Thoracic aorta (tissue), 2 donors: ENCODE measurements around the gene ZNF22. TPM values are rescaled to one million over a fixed set of nuclear protein-coding genes. Genes with fewer than 3 reads are reported as not detected.

ENCODE experiments used
- ATAC-seq: fragments of 150-250 bp; one replicate; pipeline ENCODE4 v1.8.0; 2017; ENCODE audit warnings: low read depth; ENCODE audit not compliant: insufficient number of reproducible peaks, low FRiP score
- DNase-seq: peaks from one replicate; pipeline ENCODE4 v3.0.0-alpha.2; 2020; ENCODE audit warnings: low spot score
- H3K27ac ChIP-seq, 2 donors: fragments of 200-600 bp; sonication (generic); 1 replicate in 1 of 2; 2 replicates in 1 of 2; pipeline ENCODE4 v1.5.1; 2016; ENCODE audit warnings: mild to moderate bottlenecking in 2 of 2, moderate library complexity in 2 of 2
- H3K27me3 ChIP-seq: fragments of 200-600 bp; sonication (generic); replicated peaks from 2 replicates; pipeline ENCODE4 v1.6.0; 2016; ENCODE audit warnings: mild to moderate bottlenecking; ENCODE audit not compliant: insufficient read depth
- H3K36me3 ChIP-seq: fragments of 200-600 bp; sonication (generic); one replicate; pipeline ENCODE4 v1.5.1; 2016
- H3K4me1 ChIP-seq, 2 donors: fragments of 200-600 bp; sonication (generic); 1 replicate in 1 of 2; 2 replicates in 1 of 2; pipeline versions ENCODE4 v1.5.1 to v1.6.0; 2016; ENCODE audit warnings: low read depth in 2 of 2, mild to moderate bottlenecking in 1 of 2; ENCODE audit not compliant: control insufficient read depth in 1 of 2
- H3K4me3 ChIP-seq: fragments of 200-600 bp; sonication (generic); 2 replicates; pipeline ENCODE4 v1.5.1; 2016; ENCODE audit warnings: mild to moderate bottlenecking
- H3K9me3 ChIP-seq: fragments of 200-600 bp; sonication (generic); 2 replicates; pipeline ENCODE4 v1.5.1; 2016
- total RNA-seq, 2 donors: library from RNA; depleted of rRNA; stranded (reverse); fragments of >200 nt; gene quantifications; one replicate each; pipeline versions ENCODE4 v1.1.0 to v1.2.3, GENCODE V29; 2016
- TF ChIP-seq, protein P1 (sequence below): fragments of 200-600 bp; sonication (generic); IDR thresholded peaks from one replicate; pipeline ENCODE4 v1.5.1; 2019; ENCODE audit warnings: antibody characterized with exemption

The ZNF22 gene
- total RNA-seq, 2 donors from 2014 or later: 16.6 to 20.7 TPM

DNA sequence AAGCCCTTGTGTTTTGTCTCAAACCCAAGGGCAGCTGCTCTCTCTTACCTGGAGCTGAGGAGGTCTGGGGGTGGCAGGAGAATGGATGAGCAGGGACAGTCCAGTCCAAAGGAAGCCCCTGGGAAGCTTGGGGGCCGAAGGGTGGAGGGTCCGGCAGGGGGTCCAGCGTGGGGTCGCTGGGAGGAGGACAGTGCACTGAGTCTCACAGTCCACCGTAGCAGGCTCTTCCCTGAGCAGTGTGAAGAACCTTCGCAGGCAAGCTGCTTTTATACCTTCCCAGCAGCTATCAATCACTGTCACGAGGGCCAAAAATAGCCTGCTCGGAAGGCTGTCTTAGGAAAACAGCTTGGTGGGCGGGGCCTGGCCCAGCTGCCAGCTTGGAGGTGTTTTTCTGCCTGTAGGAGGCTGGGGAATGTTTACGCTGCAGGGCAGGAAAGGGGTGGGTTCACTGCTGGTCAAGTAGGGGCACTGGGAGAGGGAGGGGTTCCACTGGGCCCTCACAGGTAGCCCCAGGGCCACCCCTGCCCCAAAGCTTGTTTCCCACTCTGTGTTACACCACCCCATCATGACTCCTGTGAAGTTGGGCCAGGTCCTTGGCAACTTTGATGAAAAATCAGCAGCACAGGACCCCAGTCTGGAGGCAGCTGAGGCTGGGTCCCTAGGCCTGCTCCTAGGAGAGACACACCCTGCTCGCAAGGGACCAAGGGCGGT, 22.0 kb upstream of the ZNF22 start, which contains the start of gene DEPP1:
DEPP1 (minus strand) TSS at position 240 of the 711 bp plus-strand sequence. CDS start 779 bp downstream, outside the sequence.
- Histone ChIP-seq H3K27ac (peak within 1 kb of the TSS; percentile 87 to 95), H3K4me1 (peaks cover 46 to 75% of the 10 kb centered on the region in 2 donors), H3K9me3 (no peaks in the 10 kb centered on the region), H3K27me3 (no peaks in the 10 kb centered on the region), H3K36me3 (peaks cover 13% of the 10 kb centered on the region), H3K4me3 (peak within 1 kb of the TSS; percentile 73)
- peak; percentile 71 for ATAC-seq
- TF ChIP-seq, protein P1, sequence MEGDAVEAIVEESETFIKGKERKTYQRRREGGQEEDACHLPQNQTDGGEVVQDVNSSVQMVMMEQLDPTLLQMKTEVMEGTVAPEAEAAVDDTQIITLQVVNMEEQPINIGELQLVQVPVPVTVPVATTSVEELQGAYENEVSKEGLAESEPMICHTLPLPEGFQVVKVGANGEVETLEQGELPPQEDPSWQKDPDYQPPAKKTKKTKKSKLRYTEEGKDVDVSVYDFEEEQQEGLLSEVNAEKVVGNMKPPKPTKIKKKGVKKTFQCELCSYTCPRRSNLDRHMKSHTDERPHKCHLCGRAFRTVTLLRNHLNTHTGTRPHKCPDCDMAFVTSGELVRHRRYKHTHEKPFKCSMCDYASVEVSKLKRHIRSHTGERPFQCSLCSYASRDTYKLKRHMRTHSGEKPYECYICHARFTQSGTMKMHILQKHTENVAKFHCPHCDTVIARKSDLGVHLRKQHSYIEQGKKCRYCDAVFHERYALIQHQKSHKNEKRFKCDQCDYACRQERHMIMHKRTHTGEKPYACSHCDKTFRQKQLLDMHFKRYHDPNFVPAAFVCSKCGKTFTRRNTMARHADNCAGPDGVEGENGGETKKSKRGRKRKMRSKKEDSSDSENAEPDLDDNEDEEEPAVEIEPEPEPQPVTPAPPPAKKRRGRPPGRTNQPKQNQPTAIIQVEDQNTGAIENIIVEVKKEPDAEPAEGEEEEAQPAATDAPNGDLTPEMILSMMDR: peak; percentile 15
- DNase-seq: peak; percentile 87

DNA sequence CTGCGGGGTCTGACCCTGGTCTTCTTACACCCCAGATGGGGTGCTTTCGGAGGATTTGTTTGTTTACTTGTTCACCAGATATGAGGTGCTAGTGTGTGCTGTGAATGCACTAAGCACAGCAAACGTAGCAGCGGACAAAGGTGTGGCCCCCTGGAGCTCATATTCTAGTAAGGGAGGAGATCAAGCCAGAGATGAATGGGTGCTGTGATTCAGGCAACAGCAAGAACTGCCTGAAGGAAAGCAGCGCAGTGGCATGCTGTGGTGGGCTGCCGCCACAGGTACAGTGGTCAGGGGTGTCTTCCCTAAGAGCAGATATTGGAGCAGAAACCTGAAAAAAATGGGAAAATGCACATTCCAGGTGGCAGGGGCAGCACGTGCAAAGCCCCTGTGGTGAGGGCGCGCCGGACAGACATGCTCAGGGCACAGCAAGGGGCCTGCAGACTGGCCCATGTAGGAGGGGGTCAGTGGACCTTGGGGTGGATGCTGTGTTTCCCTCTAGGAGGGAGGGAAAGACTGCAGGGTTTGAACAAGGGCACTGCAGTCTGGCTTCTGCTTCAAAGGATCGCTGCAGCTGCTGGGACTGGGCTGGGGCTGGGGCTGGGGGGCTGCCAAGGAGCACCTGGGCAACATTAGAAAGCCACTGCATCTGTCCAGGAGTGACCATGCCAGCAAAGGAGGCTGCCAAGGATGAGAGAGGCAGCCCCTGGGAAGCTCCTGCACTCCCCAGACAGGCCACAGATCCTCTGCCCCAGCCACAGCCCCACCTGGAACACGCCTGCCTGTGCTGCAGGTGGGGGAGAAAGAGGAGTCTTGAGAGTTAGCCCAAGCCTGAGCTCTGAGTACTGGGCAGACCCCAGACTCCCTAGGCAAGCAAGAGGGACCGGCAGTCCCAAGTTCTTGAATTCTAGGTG, 21.2 kb upstream of the ZNF22 start:
- TF ChIP-seq, protein P1: no peak
- DNase-seq (no peak), ATAC-seq (no peak)

DNA sequence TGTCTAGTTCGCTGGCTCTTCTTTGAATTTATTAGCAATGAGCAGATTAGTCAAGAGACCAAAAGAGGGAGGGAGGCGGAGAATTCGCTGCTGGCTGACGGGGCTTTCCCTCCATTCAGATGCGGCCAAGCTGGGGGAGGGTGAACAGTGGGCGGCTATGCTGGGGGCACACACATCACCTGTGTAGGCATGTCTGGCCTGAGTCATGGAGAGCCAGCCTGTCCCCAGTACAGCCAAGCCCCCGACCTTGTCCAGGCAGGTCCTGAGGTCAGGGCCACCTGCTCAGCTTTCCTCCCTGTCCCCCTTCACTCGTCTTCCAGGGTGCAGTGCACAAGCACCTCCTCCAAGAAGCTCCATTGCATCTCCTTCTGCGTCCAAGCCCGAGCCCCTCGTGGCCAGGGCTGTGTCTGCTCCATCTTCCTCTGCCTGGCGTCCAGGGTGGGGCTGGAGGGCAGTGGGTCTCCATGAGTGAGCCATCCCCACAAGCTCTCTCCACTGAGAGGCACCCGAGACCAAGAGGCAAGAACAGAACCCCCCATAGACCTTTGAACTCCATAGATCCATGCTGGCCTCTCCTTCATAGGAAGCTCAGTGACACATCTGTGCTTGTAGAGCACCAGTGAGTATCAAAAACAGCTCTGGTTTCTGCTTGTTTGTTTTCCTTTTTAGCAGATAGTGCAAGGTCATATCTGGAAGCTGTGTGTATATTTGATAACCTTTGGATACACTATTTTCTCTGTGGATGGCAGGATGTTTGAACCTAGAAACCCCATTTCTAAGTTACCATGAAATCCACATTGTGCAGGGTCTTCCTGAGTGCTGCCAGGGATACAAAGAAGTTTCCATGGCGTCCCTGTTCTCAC, 20.2 kb upstream of the ZNF22 start:
- TF ChIP-seq, protein P1: no peak
- no peak for DNase-seq
- H3K4me3 ChIP-seq: peak overlapping the region; percentile 50
- no peak for ATAC-seq
- H3K27me3 ChIP-seq: no peaks in the 10 kb centered on the region
- peaks cover 13% of the 10 kb centered on the region for H3K36me3 ChIP-seq
- peaks cover 62 to 83% of the 10 kb centered on the region in 2 donors for H3K4me1 ChIP-seq
- no peaks in the 10 kb centered on the region for H3K9me3 ChIP-seq
- peak overlapping the region; percentile 87 to 95 for H3K27ac ChIP-seq

More for the DNA sequence above, 21.2 kb upstream of the ZNF22 start:
- H3K27ac ChIP-seq: peak overlapping the region; percentile 87 to 95
- H3K4me1 ChIP-seq: peaks cover 52 to 75% of the 10 kb centered on the region in 2 donors
- no peak overlapping the region for H3K4me3 ChIP-seq
- no peaks in the 10 kb centered on the region for H3K27me3 ChIP-seq
- H3K36me3 ChIP-seq: peaks cover 13% of the 10 kb centered on the region
- no peaks in the 10 kb centered on the region for H3K9me3 ChIP-seq

DNA sequence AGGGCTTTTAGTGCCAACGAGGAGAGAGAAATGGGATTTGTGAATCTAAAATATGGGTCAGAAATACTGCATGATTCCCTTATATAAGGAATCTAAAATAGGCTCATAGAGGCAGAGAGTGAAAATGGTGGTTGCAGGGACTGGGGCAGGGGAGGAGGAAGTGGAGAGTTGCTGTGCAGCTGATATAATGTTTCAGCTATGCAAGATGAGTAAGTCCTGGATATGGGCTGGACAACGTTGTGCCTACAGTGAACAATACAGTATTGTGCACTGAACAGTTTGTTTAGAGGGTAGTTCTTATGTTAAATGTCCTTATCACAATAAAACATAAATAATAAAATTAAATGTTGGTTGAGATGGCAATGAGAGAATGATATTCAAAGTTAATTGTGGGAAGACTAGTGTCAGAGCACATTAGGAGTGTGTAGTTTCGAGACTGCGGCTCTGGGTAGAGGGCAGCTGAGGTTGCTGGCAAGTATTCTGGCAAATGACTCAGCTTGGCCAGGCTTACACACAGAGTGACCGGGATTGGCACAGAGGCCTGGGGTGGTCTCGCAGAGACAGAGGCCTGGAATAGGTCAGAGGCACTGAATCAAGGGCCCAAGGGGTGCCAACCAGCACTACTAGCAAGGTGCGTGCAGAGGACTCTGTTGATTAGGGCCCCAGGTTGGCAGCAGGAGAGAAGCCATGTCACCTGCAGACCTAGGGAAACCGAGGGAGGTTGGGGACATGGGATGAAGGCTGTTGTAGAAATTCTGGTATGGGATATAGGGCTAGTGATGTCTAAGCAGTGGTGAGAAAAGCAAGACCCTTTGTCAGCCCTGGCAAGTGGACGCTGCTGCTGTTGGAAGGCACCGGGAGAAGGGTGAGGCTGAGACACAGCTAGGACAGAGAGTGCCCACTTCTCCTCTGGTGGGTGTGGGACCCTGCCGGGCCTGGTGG, 19.3 kb upstream of the ZNF22 start:
- peak; percentile 62 for ATAC-seq

More for the DNA sequence above, 19.3 kb upstream of the ZNF22 start:
- TF ChIP-seq, protein P1: no peak
- DNase-seq: no peak
- peak overlapping the region; percentile 87 to 95 for H3K27ac ChIP-seq
- H3K27me3 ChIP-seq: no peaks in the 10 kb centered on the region
- no peaks in the 10 kb centered on the region for H3K9me3 ChIP-seq
- peaks cover 67 to 84% of the 10 kb centered on the region in 2 donors for H3K4me1 ChIP-seq
- H3K4me3 ChIP-seq: peak overlapping the region; percentile 50
- peaks cover 12% of the 10 kb centered on the region for H3K36me3 ChIP-seq
